GM12872 (cell line): ENCODE results near the gene ACVR1.

ENCODE experiments used
- CTCF ChIP-seq: IDR thresholded peaks from 3 replicates; pipeline ENCODE4 v1.5.1; 2011; ENCODE audit warnings: low read depth, mild to moderate bottlenecking, low read length, moderate library complexity; ENCODE audit not compliant: insufficient read depth

The ACVR1 gene

DNA sequence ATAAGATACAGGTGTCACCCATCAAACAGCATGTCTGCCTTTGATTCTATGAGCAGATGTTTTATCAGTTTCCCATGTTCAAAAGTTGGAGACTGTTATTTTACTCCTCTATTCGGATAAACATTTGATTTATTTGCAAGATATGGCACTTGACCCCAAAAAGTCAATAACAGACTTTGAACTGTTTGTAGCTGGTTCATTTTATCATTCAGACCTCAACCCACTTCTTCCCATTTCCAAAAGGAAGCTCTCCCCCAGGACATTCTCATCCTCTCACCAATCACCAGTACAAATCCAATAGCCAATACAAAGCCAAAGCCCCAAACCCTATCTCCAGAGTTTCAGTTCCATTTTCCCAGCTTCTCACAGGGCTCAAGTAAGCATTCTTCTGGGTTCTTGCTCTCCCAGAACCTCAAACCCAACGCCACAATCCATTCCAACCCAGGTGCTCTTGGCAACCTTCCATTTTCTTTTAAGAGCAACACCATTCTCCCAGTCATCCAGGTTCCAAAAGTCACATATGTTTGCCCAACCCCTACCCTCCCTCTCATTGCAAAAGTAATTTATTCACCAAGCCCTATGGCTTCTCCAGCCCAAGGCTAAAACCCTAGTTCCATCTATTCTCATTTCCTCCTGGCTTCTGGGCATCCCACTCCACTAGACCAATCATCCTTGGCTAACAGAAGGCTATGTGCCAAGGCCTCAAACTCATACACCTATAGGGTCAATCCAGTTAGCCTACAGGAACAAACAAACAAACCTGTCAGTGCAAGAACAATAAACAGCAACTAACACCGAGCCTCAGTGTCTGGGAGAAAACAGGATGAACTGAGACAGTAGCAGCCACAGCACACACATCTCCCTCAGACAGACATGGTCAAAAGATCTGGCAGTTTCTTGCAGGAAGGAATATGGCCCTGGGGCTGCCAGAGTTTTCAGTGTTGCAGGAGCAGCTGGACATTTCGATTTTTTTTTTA is 9.2 kb downstream of the ACVR1 start:
- no peak for TF ChIP-seq CTCF

GRCh38 chr2:157866202-157866601 is 9.9 kb downstream of the ACVR1 start:
- TF ChIP-seq CTCF: no peak

DNA sequence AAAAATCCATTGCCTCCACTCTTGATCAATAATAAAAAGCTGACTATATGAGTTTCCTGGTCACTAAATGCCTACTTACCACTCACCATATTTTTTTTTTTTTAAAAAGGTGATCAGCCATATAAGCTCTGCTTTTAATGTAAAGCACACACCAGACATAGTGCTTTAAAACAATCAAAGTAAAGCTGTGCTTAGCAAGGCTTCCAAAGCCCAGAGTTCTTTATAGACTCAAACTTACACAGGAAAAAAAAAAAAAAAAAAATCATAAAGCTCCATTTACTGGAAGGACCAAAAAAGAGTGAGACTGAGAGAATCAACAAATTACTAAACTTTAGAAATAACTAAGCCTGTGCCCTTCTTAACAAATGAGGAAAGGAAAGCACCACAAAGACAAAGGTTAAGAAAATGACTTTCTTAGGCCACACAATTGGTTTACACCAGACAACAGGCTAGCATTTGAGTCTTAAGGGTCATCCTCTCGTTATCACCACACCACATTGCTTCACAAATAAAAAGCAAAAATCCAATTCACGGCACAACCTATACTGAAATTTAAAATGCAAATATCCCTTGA is 11.2 kb downstream of the ACVR1 start:
- no peak for TF ChIP-seq CTCF

DNA sequence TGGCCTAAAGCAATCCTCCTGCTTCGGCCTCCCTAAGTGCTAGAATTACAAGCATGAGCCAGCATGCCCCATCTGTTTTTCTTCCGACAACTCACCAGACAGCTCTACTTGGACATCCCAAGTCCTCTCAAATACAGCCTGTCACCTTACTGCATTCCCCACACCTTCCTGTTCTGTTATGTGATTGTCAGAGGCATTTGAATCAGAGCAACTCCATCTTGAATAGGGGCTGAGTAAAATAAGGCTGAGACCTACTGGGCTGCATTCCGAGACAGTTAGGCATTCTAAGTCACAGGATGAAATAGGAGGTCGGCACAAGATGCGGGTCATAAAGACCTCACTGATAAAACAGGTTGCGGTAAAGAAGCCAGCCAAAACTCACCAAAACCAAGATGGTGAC is 17.3 kb downstream of the ACVR1 start:
- no peak for TF ChIP-seq CTCF

GRCh38 chr2:157857881-157858280 is 18.2 kb downstream of the ACVR1 start:
- TF ChIP-seq CTCF: no peak

- no peak for TF ChIP-seq CTCF
Observed at GRCh38 chr2:157856187-157856515, 20.0 kb downstream of the ACVR1 start.

DNA sequence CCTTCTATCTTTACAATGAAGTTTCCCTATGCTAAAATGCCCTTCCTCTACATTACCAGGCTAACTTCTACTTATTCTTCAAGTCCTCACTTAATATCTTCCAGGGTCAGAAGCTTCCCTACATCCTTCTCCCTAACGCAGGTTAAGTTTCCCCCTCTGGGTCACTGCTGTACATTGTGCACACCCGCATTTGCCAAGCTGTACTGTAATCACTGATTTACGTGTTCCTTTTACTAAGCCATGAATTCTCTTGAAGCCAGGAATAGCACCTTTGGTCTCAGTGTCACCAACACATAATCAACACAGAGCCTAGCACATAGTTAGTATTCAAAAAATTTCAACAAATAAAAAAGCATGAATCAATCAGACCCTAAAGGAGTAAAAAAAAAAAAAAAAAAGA is 22.3 kb downstream of the ACVR1 start:
- no peak for TF ChIP-seq CTCF
